PC-3 (cell line): ENCODE data around the gene EHMT2. TPM values are rescaled to one million over a fixed set of nuclear protein-coding genes. Genes with fewer than 3 reads are reported as not detected.

Source experiments
- ATAC-seq: fragments of 200-7000 bp; cut with Tn5 transposase; 2 replicates; pipeline ENCODE4 v1.9.1; 2020; ENCODE audit warnings: mild to moderate bottlenecking, moderate library complexity
- BruUV-seq: library from RNA; stranded (reverse); fragments of 400-500 nt; replicated peaks from 2 replicates; lab custom pipeline; 2021; lab: Mats Ljungman, UMichigan
- CTCF ChIA-PET: fragments of 300-600 bp; sonication (Branson Sonifier 250); formaldehyde crosslinking; loops from one replicate; lab custom pipeline; 2022; ENCODE audit warnings: antibody characterized with exemption; lab: Charles Lee
- POLR2A ChIA-PET: fragments of 300-600 bp; sonication (Branson Sonifier 250); formaldehyde crosslinking; loops from one replicate; lab custom pipeline; 2022; ENCODE audit warnings: antibody characterized with exemption; ENCODE audit not compliant: unreplicated experiment; lab: Charles Lee
- DNase-seq: peaks from one replicate; pipeline ENCODE4 v3.0.0-alpha.2; 2015
- H2AFZ ChIP-seq: fragments of 300-600 bp; sonication (generic); 2 replicates; pipeline ENCODE4 v1.6.0; 2016; ENCODE audit warnings: antibody characterized with exemption, low read length
- H3F3A ChIP-seq: fragments of 300-600 bp; sonication (generic); one replicate; pipeline ENCODE4 v1.6.0; 2017; ENCODE audit warnings: antibody characterized with exemption, low read length, control low read depth, mild to moderate bottlenecking; ENCODE audit not compliant: unreplicated experiment
- H3K27ac ChIP-seq: fragments of 300-600 bp; sonication (generic); 2 replicates; pipeline ENCODE4 v1.5.1; 2016; ENCODE audit warnings: mild to moderate bottlenecking, low read length
- H3K27me3 ChIP-seq: fragments of 300-600 bp; sonication (generic); 2 replicates; pipeline ENCODE4 v1.6.1; 2016; ENCODE audit warnings: low read length, mixed read lengths
- H3K36me3 ChIP-seq: fragments of 300-600 bp; sonication (generic); 2 replicates; pipeline ENCODE4 v1.6.1; 2016; ENCODE audit warnings: low read depth, mixed run types, low read length, mixed read lengths
- H3K4me1 ChIP-seq: fragments of 300-600 bp; sonication (generic); 2 replicates; pipeline ENCODE4 v1.5.1; 2016; ENCODE audit warnings: low read length; ENCODE audit not compliant: insufficient read depth
- H3K4me2 ChIP-seq: fragments of 300-600 bp; sonication (generic); 2 replicates; pipeline ENCODE4 v1.6.0; 2016; ENCODE audit warnings: low read length
- H3K4me3 ChIP-seq: fragments of 300-600 bp; sonication (generic); 2 replicates; pipeline ENCODE4 v1.5.1; 2016; ENCODE audit warnings: mild to moderate bottlenecking, low read length, mixed read lengths
- H3K79me2 ChIP-seq: fragments of 300-600 bp; sonication (generic); 2 replicates; pipeline ENCODE4 v1.6.1; 2017; ENCODE audit warnings: low read length, mixed read lengths
- H3K9ac ChIP-seq: fragments of 300-600 bp; sonication (generic); 2 replicates; pipeline ENCODE4 v1.6.0; 2016; ENCODE audit warnings: mild to moderate bottlenecking, low read length
- H3K9me2 ChIP-seq: fragments of 300-600 bp; sonication (generic); replicated peaks from 2 replicates; pipeline ENCODE4 v1.6.1; 2016; ENCODE audit warnings: mixed run types, low read length, mixed read lengths
- H3K9me3 ChIP-seq: fragments of 300-600 bp; sonication (generic); 2 replicates; pipeline ENCODE4 v1.6.1; 2016; ENCODE audit warnings: low read length, mixed read lengths
- H4K20me1 ChIP-seq: fragments of 300-600 bp; sonication (generic); 2 replicates; pipeline ENCODE4 v1.6.1; 2016; ENCODE audit warnings: low read length, mixed read lengths
- EZH2 ChIP-seq: fragments of 300-600 bp; sonication (generic); IDR thresholded peaks from one replicate; pipeline ENCODE4 v1.6.1; 2017; ENCODE audit warnings: antibody characterized with exemption, mild to moderate bottlenecking, low read length; ENCODE audit not compliant: unreplicated experiment
- EZH2phosphoT487 ChIP-seq: fragments of 300-600 bp; sonication (generic); IDR thresholded peaks from 2 replicates; pipeline ENCODE4 v1.6.1; 2018; ENCODE audit warnings: mild to moderate bottlenecking, antibody characterized with exemption, low read length, borderline replicate concordance
- intact Hi-C: fragments of 100-400 bp; cut with micrococcal nuclease; formaldehyde crosslinking; loops from 2 replicates; pipeline ENCODE4 v1.9.0; 2023
- total RNA-seq: library from RNA; depleted of rRNA; stranded (reverse); fragments of >200 nt; gene quantifications from 2 replicates; pipeline ENCODE4 v1.2.3, GENCODE V29; 2014
- TF ChIP-seq, protein P1 (sequence below): fragments of 300-600 bp; sonication (generic); conservative IDR thresholded peaks from 2 replicates; pipeline ENCODE4 v1.5.1; 2017; ENCODE audit warnings: antibody characterized with exemption, low read depth, mild to moderate bottlenecking, low read length

Gene EHMT2
- total RNA-seq, 1 experiment from 2014 or later: 74.5 TPM

DNA sequence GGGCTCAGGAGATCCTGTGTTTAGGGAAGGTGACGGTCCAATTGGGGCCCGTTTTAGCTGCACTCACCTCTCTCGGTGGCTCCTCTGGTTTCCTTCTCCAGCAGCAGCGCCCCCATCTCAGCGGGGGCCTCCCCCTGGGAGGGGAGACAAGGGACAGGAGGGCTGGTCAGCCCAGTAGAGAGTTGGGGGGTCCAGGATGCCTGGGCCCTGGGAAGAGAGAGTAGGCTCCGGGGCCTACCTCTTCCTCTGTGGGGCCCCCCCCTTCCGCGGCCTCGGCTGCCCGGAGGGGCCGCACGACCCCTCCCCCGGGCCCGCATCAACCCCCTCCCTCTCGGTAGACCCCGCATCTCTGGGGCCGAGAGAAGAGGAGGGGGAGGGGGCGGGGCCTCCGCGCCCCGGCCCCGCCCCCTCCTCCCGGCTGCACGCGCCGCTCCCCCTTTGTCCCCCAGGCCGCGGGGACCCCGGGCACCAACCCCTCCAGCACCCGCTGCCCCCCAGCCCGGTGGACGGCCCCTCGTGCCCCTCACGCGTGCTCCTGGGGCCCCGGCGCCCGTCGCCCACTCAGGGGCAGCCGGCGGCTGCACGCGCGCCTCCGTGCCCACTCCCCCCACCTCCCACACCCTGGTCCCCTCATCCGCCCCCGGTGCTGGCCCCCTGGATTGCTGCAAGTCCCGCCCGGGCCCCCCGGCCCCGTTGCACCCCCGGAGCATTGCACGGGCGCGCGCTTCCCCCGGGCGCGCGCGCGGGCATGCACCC lies 464 bp downstream of the EHMT2 start:
- Histone ChIP-seq H3K9ac (peak overlapping the region; percentile 81), H3K27me3 (no peaks in the 10 kb centered on the region), H3K9me3 (no peaks in the 10 kb centered on the region), H3K4me1 (peaks cover 33% of the 10 kb centered on the region), H3K79me2 (peaks cover 34% of the 10 kb centered on the region), H3K27ac (no peak overlapping the region), H3K4me2 (peak overlapping the region; percentile 95), H4K20me1 (no peaks in the 10 kb centered on the region), H3F3A (peaks cover 4% of the 10 kb centered on the region), H3K36me3 (peaks cover 15% of the 10 kb centered on the region), H3K9me2 (no peaks in the 10 kb centered on the region), H3K4me3 (peak overlapping the region; percentile 81), H2AFZ (peak overlapping the region; percentile 70)
- ChIA-PET POLR2A (interaction anchor here (0.6 to 0.7 kb wide), 5 partner anchors 51 to 231 kb away, joined by 3 to 19 read pairs (median 3); partner anchors contain the start of gene ATF6B), CTCF (interaction anchor here (0.6 kb wide), 1 partner anchor 10 kb away, joined by 7 read pairs; no protein-coding TSS in a partner anchor)
- intact Hi-C loops: loop anchor here (5.0 kb wide), 1 partner anchor 35 kb away; the partner anchor contains the start of gene NEU1
- DNase-seq (no peak), ATAC-seq (no peak)
- TF ChIP-seq, protein P1, sequence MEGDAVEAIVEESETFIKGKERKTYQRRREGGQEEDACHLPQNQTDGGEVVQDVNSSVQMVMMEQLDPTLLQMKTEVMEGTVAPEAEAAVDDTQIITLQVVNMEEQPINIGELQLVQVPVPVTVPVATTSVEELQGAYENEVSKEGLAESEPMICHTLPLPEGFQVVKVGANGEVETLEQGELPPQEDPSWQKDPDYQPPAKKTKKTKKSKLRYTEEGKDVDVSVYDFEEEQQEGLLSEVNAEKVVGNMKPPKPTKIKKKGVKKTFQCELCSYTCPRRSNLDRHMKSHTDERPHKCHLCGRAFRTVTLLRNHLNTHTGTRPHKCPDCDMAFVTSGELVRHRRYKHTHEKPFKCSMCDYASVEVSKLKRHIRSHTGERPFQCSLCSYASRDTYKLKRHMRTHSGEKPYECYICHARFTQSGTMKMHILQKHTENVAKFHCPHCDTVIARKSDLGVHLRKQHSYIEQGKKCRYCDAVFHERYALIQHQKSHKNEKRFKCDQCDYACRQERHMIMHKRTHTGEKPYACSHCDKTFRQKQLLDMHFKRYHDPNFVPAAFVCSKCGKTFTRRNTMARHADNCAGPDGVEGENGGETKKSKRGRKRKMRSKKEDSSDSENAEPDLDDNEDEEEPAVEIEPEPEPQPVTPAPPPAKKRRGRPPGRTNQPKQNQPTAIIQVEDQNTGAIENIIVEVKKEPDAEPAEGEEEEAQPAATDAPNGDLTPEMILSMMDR: no peak
- TF ChIP-seq EZH2phosphoT487 (no peak), EZH2 (no peak)
- no TSS peak for BruUV-seq

DNA sequence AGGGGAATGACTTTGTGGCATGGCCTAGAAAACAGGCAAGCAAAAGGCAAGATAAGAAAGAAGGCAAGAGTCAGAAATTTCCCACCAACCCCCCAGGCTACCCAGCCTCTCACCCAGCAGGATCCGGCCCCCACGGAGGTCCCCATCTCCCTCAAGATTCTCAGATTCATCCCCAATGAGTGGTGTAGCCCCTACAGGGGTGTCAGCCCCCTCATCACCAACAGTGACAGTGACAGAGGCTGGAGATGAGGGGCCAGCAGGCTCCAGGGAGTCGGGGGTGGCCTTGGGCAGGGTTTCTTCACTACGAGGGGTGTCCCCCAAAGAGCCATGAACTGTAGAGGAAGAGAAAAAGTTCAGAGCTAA lies 1.0 kb downstream of the EHMT2 start:
- peaks cover 34% of the 10 kb centered on the region for H3K79me2 ChIP-seq
- H3K9ac ChIP-seq: peak overlapping the region; percentile 81
- peak overlapping the region; percentile 81 for H3K4me3 ChIP-seq
- intact Hi-C loops: loop anchor here (5.0 kb wide), 1 partner anchor 34 kb away; the partner anchor contains the start of gene NEU1
- BruUV-seq: no TSS peak
- H3K4me2 ChIP-seq: peak overlapping the region; percentile 95
- no peaks in the 10 kb centered on the region for H4K20me1 ChIP-seq
- TF ChIP-seq EZH2phosphoT487: no peak
- TF ChIP-seq, protein P1: no peak
- no peak for TF ChIP-seq EZH2
- ATAC-seq (no peak), DNase-seq (no peak)
- no peaks in the 10 kb centered on the region for H3K9me3 ChIP-seq
- peaks cover 4% of the 10 kb centered on the region for H3F3A ChIP-seq
- H3K27me3 ChIP-seq: no peaks in the 10 kb centered on the region
- peaks cover 19% of the 10 kb centered on the region for H3K36me3 ChIP-seq
- H2AFZ ChIP-seq: peak overlapping the region; percentile 70
- ChIA-PET POLR2A (interaction anchor here (0.6 kb wide), 1 partner anchor 55 kb away, joined by 3 read pairs; no protein-coding TSS in a partner anchor), CTCF (no interaction called here)
- peaks cover 33% of the 10 kb centered on the region for H3K4me1 ChIP-seq
- no peak overlapping the region for H3K27ac ChIP-seq
- H3K9me2 ChIP-seq: no peaks in the 10 kb centered on the region

DNA sequence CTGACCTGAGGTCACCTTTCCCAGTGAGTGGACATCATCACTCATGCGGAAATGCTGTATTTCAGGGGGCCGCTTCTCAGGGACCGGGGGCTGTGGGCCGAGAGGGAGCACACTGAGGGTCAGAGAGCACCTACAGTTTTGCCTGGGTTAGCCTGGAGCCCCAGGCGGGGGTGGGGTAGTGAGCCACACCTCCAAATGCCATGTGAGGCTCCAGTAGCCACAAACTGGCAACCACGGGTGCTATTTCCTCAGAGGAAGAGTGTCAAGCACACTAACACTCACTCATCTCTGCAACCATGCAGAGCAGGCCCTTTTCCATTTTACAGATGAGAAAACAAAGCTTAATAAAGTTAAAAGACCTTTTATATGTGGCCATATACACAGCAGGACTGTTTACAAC lies 4.7 kb downstream of the EHMT2 start:
- TF ChIP-seq EZH2: no peak
- TF ChIP-seq, protein P1: no peak
- TF ChIP-seq EZH2phosphoT487: no peak
- no TSS peak for BruUV-seq
- Histone ChIP-seq H3K27ac (peak overlapping the region; percentile 56), H4K20me1 (no peaks in the 10 kb centered on the region), H3K9me3 (no peaks in the 10 kb centered on the region), H3K36me3 (peaks cover 40% of the 10 kb centered on the region), H3F3A (peaks cover 4% of the 10 kb centered on the region), H3K4me3 (no peak overlapping the region), H3K9me2 (no peaks in the 10 kb centered on the region), H3K27me3 (no peaks in the 10 kb centered on the region), H3K4me2 (peak overlapping the region; percentile 41; the same call in 1 of the 2 replicates), H3K79me2 (peaks cover 16% of the 10 kb centered on the region), H3K9ac (no peak overlapping the region), H3K4me1 (peaks cover 20% of the 10 kb centered on the region), H2AFZ (no peak overlapping the region)
- ATAC-seq (no peak), DNase-seq (no peak)
- CTCF ChIA-PET: no interaction called here
- POLR2A ChIA-PET: no interaction called here
- intact Hi-C loops: no loop called here
